Dedifferentiated amniotic fluid mesenchymal stem cell (primary cell): ENCODE data around the gene COA1.
"Not testable (repeated sequence)": the region's sequence is repeated elsewhere in the genome, so short reads cannot be mapped to it uniquely, and the experiment has no call there.

Source experiments
- DNase-seq: peaks from one replicate; pipeline ENCODE4 v3.0.0-alpha.2; 2016; ENCODE audit errors: extremely low spot score

COA1 gene

DNA sequence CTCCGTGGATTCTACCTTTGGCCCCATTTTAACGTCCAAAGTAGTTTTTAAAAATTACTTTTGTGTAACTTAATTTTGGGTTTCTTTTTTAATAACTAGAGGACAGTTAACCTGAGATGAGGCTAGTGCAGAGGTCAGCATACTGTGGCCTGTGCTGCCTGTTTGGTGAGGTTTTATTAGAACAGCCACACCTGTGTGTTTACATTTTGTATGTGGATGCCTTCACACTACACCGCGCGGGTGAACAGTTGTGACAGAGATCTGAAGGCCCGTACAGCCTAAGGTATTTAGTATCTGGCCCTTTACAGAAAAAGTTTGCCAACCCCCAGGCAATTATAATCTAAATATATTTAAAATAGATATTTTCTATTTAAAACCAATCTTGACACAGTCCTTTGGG, 99.5 kb downstream of the COA1 start:
- no peak for DNase-seq

DNA sequence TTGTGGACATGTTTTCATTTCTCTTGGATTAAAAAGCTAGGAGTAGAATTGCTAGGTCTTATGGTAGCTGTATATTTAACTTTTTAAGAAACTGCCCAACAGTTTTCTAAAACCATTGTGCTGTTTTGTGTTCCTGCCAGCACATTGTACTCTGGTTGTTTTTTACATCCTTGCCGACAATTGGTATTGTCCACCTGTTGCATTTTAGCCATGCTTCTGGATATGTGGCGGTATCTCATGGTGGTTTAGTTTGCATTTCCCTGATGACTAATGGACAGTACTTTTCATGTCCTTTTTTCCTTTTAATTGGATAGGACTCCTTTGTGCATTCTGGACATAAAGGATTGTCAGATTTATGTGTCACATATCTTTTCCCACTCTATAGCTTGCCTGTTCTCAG, 100.9 kb downstream of the COA1 start:
- DNase-seq = no peak

DNA sequence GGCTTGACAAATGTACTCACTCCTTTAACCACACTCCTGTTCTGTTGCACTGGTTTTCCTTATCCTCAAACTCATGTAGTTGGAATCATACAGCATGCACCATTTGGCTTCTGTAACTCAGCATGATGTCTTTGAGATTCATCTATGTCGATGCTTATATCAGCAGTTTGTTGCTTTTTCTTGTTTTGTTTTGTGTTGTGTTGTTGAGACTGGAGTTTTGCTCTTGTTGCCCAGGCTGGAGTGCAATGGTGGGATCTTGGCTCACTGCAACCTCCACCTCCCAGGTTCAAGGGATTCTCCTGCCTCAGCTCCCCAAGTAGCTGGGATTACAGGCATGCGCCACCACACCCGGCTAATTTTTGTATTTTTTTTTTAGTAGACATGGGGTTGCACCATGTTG, 101.5 kb downstream of the COA1 start:
- DNase-seq = not testable (repeated sequence)

DNA sequence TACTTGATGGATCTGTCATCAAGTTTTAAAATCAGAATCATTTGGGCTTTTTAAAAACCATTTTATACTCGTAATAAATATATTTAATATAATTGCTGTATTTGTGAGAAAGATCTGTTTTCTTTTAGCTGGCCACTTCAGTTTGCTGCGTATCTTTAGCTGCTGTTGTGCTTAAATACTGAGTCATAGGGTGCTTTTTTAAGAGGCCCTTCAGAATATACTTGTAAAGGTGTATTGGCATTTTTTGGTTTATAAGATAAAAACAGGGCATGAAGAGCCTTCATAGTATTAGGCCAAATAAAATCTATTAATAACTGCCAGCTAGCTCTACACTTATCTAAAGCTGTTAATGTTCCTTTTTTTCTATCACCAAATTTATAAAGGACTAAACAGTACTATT, 102.6 kb downstream of the COA1 start:
- no peak for DNase-seq

DNA sequence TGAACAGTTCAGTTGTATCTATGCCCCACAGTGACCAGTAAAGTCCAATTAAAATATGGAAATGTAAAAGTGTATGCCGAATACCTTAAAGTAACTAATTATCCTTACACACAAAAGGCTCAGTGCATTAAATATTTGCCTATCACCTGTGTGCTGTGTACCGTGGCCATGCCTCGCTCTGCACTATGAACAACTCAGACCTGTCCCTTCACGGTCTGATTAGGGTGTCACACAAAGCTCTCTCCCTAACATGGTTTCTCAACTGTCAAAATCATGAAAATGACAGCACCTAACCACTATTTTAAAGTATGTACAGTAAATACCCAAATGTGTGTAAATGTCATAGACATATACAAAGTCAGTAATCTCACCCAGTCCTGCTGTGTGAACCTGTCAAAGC, 103.3 kb downstream of the COA1 start:
- DNase-seq = no peak

DNA sequence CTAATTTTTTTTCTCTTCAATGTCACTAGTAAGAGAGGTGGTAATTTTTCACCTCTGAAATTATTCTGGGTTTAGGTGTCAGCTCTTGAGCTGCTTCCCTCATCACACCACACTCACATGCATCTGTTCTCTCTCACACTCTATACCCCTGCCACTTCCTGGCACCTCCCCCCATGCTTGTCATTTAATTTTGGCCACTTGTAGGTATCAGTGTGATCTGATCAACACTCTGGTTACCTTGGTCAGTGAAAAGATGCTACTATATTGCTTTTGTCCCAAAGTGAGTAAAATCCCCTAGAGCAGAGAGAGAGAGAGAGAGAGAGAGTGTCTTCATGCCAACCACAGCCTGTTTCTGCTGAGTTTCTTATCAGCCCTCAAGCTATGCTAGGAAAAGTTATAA, 103.9 kb downstream of the COA1 start:
- no peak for DNase-seq

DNA sequence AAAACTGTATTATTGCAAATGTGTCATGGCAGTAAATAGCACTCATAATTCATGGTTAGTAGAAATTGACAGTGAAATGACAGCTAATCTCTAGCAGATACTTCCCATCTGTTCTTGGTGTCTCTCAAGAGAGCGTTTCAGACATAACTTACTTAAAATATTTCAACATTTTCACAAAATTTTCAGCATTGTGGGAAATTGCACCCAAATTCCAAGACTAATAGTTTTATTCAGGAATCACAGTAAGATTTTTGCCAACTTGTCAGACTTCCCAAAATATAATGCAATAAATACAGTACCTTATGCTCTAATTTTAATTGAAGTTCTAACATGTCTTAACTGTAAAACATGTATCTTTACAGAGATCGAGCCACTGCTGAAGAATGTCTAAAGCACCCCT, 105.2 kb downstream of the COA1 start:
- no peak for DNase-seq

DNA sequence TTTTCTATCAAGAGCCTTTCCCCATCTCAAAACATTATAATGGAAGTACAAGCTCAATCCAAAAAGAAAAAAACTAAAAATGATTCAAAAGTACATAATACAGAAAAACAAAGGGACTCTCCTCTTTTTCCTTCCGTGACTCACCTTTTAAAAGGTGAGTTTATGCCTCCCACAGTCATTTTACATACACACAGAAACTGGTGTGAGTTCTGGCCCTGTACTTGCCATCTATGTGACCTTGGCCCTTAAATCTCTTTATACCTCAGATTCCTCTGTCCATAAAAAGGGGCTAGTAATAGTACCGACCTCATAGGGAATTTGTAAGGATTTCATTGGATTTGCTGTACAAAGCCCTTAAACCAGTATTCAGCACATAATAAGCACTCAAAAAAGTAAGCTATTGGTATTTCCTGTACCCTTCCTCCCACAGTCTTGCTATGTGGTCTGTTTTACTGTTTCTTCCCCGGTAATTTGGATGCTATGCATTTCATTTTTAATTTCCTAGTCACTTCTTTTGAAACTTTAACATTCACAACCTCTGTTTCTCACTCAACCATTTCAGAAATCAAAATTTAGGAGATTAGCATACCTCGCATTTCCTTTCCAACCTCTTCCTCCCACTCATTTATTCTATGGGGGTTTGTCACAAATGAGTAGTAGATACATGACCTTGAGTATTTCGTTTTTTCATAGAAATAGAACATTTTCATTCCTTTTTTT, 107.4 kb downstream of the COA1 start:
- no peak for DNase-seq

DNA sequence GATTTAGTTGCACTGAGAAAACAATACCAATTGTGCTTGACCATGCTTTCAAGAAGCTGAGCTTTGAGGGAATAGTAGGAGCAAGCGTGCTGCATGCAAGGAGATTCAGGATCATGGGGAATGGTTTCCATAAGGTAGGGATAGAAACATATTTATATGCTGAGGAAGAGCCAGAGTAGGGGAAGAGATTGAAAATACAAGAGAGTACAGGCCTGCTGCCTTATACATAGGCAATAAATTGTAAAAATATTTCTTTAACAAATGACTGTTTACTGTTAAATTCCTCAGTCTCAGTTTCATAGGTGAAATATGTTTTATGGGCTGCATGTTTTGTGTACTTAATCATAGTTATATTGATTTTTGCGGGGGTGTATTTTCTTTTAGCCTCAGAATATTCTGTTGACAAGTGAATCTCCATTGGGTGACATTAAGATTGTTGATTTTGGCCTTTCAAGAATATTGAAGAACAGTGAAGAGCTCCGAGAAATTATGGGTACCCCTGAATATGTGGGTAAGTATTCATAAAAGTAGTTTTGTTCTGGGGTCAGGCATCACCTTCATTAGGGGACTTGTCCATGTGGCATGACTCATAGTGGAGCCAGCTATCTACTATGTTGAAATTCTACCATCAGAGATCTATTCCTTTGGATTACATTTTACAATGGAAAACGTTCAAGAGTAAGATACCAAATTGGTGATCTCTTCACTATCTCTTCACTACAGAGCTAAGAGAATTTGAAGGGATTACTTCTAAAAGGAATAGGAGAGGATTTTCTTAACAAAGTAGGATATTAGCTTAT, 109.9 kb downstream of the COA1 start:
- no peak for DNase-seq

DNA sequence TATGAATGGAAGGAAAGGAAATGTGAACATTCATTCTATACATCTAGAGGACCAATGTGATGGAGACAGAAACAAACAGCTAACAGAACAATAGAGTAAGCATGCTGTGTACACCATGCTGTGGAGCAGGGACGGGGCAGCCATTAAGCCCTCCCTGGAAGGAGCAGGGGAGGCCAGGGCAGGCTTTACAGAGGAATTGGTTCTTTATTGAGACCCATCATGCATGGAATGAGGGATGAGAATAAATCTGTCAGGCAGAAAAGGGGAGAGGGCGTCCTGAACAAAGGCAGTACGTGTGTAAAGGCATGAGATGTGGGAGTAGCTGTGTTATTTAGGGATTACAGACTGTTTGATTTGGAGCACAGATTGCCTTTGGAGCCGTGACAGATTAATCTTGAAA, 111.2 kb downstream of the COA1 start:
- DNase-seq = no peak

DNA sequence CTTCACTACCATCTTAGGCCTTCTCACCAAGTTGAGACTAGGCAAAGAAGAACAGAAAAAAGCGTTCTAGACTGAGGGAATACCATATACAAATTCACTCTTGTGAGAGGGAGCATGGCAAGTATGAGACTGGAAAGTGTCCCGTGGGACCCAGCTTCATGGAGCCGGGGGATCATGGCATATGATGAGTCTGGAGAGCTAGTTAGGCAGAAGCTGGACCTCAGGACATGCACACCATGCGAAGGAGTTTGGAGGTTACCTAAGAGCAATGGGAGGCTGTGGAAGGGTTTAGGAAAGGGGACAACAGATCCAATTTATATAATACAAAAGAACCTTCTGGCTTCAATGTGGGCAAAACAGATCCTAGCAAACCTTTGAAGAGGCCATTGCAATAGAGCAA, 112.3 kb downstream of the COA1 start:
- DNase-seq = no peak

DNA sequence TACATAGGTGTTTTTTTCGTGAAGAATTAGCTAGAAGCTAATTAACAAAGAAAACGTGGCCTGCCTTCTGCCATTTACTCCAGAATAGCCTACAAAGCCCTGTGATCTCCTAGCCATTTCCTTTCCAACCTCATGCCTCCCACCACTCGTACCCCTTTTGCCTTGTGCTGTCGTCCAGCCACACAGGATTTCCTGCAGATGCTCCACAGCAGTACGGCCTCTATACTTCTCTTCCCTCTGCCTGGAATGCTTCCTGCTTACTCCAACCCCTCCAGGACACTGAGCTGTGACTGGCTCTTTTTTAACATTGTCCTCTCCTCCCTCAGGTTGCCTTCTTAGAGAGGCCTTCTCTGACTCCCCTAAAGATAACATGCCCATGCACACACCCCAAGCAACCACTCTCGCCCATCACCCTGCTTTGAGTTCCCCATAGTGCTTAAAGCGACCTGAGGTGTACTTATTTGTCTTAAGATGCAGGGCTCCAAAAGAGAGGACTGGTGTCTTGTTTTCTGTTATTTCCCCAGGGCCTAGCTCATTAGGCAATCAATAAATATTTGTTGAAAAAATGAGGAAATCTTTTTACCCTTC, 113.7 kb downstream of the COA1 start:
- DNase-seq = no peak

DNA sequence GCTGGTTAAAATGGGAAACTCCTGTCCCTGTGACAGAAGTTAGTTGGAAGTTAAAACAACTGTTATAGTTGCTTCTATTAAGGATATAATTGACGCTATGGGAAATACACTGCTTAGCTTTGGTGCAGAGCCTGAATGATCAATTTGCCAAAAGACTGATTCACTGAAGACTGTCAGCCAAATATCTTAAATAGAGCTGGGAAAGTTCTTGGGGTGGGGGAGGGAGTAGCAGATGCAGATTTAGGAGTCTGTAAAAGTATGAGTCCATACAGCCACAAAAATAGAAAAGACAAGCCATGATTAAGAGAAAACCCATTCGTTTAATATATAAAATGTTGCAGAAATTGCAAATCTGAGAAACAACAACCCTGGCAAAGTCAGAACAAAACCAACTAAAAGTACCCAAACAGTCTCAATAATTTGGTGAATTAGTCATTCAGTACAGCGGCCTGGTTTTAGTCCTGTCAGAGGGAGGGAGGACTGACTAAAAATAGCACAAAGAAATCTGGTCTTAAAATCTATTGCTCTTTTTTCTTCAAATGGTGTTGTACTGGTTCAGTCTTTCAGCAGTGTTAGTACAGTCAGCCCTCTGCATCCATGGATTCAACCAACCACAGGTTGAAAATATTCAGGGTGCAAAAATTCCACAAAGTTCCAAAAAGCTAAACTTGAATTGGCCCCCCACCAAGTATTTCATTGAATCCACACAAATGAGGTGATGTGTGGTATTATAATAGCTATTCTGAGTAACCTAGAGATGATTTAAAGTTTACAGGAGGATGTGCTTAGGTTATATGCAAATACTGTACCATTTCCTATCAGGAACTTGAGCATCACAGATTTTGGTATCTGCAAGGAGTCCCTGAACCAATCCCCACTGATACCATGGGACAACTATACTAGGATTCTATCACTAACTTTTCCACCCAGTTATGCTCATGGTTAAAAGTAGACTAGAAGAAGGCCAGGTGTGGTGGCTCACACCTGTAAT, 116.4 kb downstream of the COA1 start:
- DNase-seq = peak; percentile 49

DNA sequence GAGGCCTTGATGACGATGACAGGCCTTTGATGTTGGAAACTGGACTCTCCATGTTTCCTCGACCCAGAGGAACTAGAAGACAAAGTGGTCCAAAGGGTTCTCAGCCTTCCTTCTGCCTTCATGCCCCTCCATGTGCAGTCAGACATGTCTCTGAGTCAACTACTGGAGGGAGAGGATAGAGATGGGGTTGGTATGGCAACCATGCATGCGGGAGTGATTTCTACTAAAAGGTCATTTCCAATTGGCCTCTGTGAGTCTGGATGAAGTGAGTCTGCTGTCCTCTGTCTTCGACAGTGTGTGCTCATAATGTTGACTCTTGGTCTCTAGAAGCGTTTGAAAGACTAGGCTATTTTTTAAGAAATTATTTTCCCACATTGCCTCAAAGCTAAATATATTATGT, 117.2 kb downstream of the COA1 start:
- DNase-seq = no peak

DNA sequence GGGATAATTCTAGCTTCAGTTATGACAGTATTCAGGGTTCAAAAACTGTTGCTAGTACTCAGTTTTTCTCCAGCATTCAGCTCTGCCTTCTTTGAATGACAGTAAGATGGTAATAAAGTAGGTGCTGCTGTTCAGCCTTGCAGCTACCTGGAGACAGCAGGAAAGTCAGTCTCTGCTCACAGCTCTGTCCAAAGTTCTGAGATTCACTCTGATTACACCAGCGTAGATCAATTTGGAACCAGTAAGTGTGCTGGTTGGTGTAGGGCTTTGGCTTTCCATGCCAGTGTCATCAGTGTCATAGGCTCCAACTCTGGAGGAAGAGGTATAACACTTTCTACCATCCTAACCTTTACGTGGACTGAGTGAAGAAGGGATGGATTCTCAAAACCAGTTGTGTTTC, 120.2 kb downstream of the COA1 start:
- no peak for DNase-seq

DNA sequence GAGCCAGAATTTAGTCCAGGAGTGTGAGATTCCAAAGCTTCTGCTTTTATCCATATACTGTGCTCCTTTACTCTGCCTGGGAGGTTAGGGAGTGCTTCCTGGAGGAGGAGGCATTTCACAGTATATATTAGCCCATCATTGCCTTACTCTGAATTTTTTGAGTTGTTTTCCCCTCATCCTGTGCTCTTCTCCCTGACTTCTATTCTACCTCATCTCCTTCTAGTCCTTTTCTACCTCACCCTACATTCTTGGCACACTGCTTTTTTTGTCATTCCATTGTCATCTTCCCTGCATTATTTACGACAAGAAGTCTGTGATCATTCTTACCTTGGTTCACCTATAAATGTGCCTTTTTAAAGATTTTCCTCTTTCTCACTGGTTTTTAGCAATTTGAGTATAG, 125.1 kb downstream of the COA1 start:
- DNase-seq = no peak

DNA sequence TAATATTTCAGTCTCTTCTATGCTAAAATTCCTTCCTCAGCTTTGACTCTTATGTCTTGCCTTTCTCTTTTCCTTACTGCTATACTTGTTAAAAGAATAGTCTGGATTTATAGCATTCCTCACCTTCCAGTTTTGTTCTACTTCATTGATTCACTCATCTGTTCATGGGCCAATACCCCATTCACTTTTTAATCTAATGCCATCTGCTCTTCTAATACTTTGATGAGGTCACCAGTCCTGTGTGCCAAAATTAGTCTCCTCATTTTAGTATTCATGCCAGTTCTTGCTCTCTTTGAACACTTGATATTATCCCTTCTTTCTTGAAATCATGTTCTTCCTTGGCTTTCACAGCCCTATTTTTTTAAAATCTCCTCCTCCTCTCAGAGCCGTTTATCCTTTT, 127.1 kb downstream of the COA1 start:
- DNase-seq = no peak

DNA sequence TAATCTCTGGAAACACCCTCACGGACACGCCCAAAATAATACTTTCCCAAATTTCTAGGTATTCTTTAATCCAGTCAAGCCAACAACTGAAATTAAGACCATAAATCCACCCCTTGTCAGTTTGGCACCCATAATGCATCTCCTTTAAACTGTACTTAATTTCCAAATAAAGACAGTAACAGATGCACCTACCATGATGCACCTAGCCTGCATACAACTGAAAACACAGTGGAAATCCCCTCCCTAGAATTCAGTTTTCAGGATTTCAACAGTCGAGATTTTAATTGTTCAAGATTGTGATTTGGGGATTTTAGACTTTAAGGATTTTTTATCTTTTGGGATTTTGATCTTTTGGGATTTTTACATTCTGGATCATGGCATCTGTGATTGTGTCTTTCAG, 129.3 kb downstream of the COA1 start:
- DNase-seq = no peak

DNA sequence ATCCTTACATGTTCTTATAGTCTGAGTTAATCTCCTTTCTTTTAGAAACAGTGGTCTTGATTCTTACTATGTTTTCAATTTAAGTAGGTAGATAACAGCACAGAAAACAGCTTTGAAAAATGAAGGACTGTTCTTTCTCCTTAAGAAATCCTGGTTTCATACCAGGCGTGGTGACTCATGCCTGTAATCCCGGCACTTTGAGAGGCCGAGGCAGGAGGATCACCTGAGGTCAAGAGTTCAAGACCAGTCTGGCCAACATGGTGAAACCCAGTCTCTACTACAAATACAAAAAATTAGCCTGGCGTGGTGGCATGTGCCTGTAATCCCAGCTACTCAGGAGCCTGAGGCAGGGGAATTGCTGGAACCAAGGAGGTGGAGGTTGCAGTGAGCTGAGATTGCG, 132.9 kb downstream of the COA1 start:
- not testable (repeated sequence) for DNase-seq

DNA sequence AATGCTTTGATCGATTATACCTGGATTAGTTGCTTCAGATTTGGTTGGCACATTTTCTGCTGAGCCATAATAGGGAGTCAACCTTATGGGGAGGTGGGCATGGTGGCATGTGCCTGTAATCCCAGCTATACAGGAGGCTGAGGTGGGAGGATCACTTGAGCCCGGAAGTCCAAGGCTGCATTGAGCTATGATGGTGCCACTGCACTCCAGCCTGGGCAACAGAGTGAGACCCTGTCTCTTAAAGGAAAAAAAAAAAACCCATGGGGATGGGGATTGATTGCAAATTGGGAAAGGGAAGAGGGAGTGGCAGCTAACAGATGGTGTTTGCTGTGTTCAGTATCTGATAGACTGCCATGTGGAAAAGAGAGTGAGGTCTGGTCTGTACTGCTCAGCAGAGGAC, 135.3 kb downstream of the COA1 start:
- DNase-seq = no peak

DNA sequence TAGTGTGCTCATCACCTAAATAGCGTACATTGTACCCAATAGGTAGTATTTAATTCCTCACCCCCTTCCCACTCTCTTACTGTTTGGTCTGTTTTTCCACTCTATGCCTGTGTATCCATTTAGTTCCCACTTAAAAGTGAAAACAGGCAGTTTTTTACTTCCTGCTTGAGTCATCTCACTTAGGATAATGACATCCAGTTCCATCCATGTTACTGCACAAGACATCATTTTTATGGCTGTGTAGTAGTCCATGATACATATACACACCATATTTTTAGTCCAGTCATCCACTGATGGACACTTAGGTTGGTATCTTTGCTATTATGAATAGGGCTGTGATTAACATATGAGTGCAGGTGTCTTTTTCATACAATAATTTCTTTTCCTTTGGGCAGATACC, 136.3 kb downstream of the COA1 start:
- DNase-seq = no peak

DNA sequence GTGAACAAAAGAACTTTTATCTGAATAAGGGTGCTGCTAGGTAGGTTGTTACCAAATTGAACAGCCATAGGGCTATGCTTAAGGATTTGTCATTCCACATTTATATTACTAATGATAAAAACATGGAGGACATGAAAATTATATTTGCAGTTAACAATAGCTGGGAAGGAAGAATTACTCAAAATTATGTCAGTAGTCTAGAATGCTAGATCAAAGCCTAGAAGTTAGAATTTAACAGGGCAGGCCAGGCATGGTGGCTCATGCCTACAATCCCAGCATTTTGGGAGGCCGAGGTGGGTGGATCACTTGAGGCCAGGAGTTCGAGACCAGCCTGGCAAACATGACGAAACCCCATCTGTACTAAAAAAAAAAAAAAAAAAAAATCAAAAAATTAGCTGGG, 137.0 kb downstream of the COA1 start:
- no peak for DNase-seq
